HepG2 (cell line): ENCODE results near the gene EXOC6B. TPM values are rescaled to one million over a fixed set of nuclear protein-coding genes. Genes with fewer than 3 reads are reported as not detected.

Source experiments
- AGO1 ChIP-seq: fragments of 200-400 bp; formaldehyde crosslinking; IDR thresholded peaks from 2 replicates; pipeline ENCODE4 v1.6.1; 2017; ENCODE audit warnings: mild to moderate bottlenecking, low read depth, low read length, moderate library complexity; ENCODE audit not compliant: poor library complexity, severe bottlenecking
- ARID2 ChIP-seq: sonication (generic); formaldehyde crosslinking; IDR thresholded peaks from 2 replicates; pipeline ENCODE4 v1.8.1; 2022; ENCODE audit warnings: mild to moderate bottlenecking, missing genetic modification reagents, borderline replicate concordance
- ATF2 ChIP-seq: sonication (generic); formaldehyde crosslinking; IDR thresholded peaks from 2 replicates; pipeline ENCODE4 v1.4.0; 2020; ENCODE audit warnings: missing genetic modification reagents
- DPF2 ChIP-seq: sonication (generic); formaldehyde crosslinking; IDR thresholded peaks from 2 replicates; pipeline ENCODE4 v1.4.0; 2020; ENCODE audit warnings: mild to moderate bottlenecking, low read depth, missing genetic modification reagents, borderline replicate concordance
- FOXC1 ChIP-seq: sonication (generic); formaldehyde crosslinking; IDR thresholded peaks from 2 replicates; pipeline ENCODE4 v1.8.0; 2022; ENCODE audit warnings: mild to moderate bottlenecking, missing genetic modification reagents, borderline replicate concordance
- HNF4A ChIP-seq: sonication (generic); formaldehyde crosslinking; IDR thresholded peaks from 2 replicates; pipeline ENCODE4 v1.4.0; 2020; ENCODE audit warnings: missing genetic modification reagents
- MBD4 ChIP-seq: IDR thresholded peaks from 2 replicates; pipeline ENCODE4 v1.6.1; 2012; ENCODE audit warnings: low read length, inconsistent platforms, borderline replicate concordance
- MIER2 ChIP-seq: IDR thresholded peaks from 2 replicates; pipeline ENCODE4 v1.6.1; 2016; ENCODE audit warnings: missing biosample characterization, missing genetic modification reagents
- NR2F1 ChIP-seq, 2 experiments: fragments of 450-650 bp in 1 of 2; formaldehyde crosslinking in 1 of 2; IDR thresholded peaks; 2 replicates each; pipeline versions ENCODE4 v1.5.0 to v1.6.1; 2016 to 2020; ENCODE audit warnings: mild to moderate bottlenecking in 1 of 2, missing compliant biosample characterization in 1 of 2, missing genetic modification reagents in 1 of 2, moderate library complexity in 1 of 2
- POLR2G ChIP-seq: fragments of 200-400 bp; formaldehyde crosslinking; IDR thresholded peaks from 2 replicates; pipeline ENCODE4 v1.6.1; 2018; ENCODE audit warnings: mild to moderate bottlenecking, low read depth, low read length, moderate library complexity
- REL ChIP-seq: sonication (generic); formaldehyde crosslinking; conservative IDR thresholded peaks from 2 replicates; pipeline ENCODE4 v1.8.0; 2022; ENCODE audit warnings: mild to moderate bottlenecking, missing genetic modification reagents, moderate library complexity
- SMYD3 ChIP-seq: sonication (generic); formaldehyde crosslinking; IDR thresholded peaks from 2 replicates; pipeline ENCODE4 v1.8.1; 2023; ENCODE audit warnings: mild to moderate bottlenecking, missing genetic modification reagents
- SOX6 ChIP-seq, 2 experiments: fragments of 450-650 bp in 1 of 2; sonication (generic) in 1 of 2; formaldehyde crosslinking in 1 of 2; IDR thresholded peaks; 2 replicates each; pipeline versions ENCODE4 v1.4.0 to v1.6.1; 2017 to 2020; ENCODE audit warnings: antibody characterized with exemption in 1 of 2, mild to moderate bottlenecking in 1 of 2, missing genetic modification reagents in 1 of 2
- TEAD3 ChIP-seq: optimal IDR thresholded peaks from 2 replicates; pipeline ENCODE3; 2016; ENCODE audit warnings: borderline replicate concordance
- ZBTB20 ChIP-seq: sonication (generic); formaldehyde crosslinking; IDR thresholded peaks from 2 replicates; pipeline ENCODE4 v1.8.1; 2023; ENCODE audit warnings: missing genetic modification reagents, low read depth, mild to moderate bottlenecking, borderline replicate concordance
- ZFP41 ChIP-seq: sonication (generic); formaldehyde crosslinking; IDR thresholded peaks from 2 replicates; pipeline ENCODE4 v1.4.0; 2020; ENCODE audit warnings: mild to moderate bottlenecking, missing genetic modification reagents, borderline replicate concordance
- ZNF124 ChIP-seq: sonication (generic); formaldehyde crosslinking; IDR thresholded peaks from 2 replicates; pipeline ENCODE4 v1.4.0; 2020; ENCODE audit warnings: missing genetic modification reagents
- ZNF205 ChIP-seq: IDR thresholded peaks from 2 replicates; pipeline ENCODE4 v1.6.1; 2018; ENCODE audit warnings: missing biosample characterization, missing genetic modification reagents
- ZNF264 ChIP-seq: sonication (generic); formaldehyde crosslinking; IDR thresholded peaks from 2 replicates; pipeline ENCODE4 v1.4.0; 2020; ENCODE audit warnings: missing genetic modification reagents
- ZNF280B ChIP-seq: sonication (generic); formaldehyde crosslinking; IDR thresholded peaks from 2 replicates; pipeline ENCODE4 v1.5.0; 2020; ENCODE audit warnings: missing genetic modification reagents, mild to moderate bottlenecking, borderline replicate concordance
- ZNF350 ChIP-seq: sonication (generic); formaldehyde crosslinking; IDR thresholded peaks from 2 replicates; pipeline ENCODE4 v1.4.0; 2020; ENCODE audit warnings: mild to moderate bottlenecking, low read depth, missing genetic modification reagents, borderline replicate concordance
- polyA plus RNA-seq, 8 experiments: library from polyadenylated mRNA; depleted of rRNA in 3 of 8; stranded (reverse) in 7 of 8; unstranded in 1 of 8; fragments of >200 nt; fragmentation: Illumina TruSeq in 4 of 8; extraction: Trizol in 4 of 8; gene quantifications; 2 replicates each; pipeline versions ENCODE4 v1.2.1 to v1.2.3, GENCODE V29; 2011 to 2016; ENCODE audit warnings: low read depth in 4 of 8, missing spikeins in 1 of 8, mixed read lengths in 1 of 8; ENCODE audit not compliant: insufficient read depth in 1 of 8
- total RNA-seq, 5 experiments: library from RNA; depleted of rRNA; stranded (reverse); fragments of >200 nt; fragmentation: Illumina TruSeq; extraction: Trizol; gene quantifications; 2 replicates each; pipeline ENCODE4 v1.2.3, GENCODE V29; 2016; ENCODE audit warnings: low read depth in 1 of 5
- TF ChIP-seq, protein P1 (sequence below): sonication (generic); formaldehyde crosslinking; IDR thresholded peaks from 2 replicates; pipeline ENCODE4 v1.4.0; 2020; ENCODE audit warnings: missing genetic modification reagents
- TF ChIP-seq, protein P2 (sequence below): sonication (generic); formaldehyde crosslinking; IDR thresholded peaks from 2 replicates; pipeline ENCODE4 v1.8.1; 2022; ENCODE audit warnings: mild to moderate bottlenecking, missing genetic modification reagents

EXOC6B gene
- total and polyA plus RNA-seq, 2 of the 13 experiments (the other 11 are each of a cell fraction or from before 2014, with no cell fraction given), result 9.1 to 15.9 TPM

- TF ChIP-seq, protein P1, sequence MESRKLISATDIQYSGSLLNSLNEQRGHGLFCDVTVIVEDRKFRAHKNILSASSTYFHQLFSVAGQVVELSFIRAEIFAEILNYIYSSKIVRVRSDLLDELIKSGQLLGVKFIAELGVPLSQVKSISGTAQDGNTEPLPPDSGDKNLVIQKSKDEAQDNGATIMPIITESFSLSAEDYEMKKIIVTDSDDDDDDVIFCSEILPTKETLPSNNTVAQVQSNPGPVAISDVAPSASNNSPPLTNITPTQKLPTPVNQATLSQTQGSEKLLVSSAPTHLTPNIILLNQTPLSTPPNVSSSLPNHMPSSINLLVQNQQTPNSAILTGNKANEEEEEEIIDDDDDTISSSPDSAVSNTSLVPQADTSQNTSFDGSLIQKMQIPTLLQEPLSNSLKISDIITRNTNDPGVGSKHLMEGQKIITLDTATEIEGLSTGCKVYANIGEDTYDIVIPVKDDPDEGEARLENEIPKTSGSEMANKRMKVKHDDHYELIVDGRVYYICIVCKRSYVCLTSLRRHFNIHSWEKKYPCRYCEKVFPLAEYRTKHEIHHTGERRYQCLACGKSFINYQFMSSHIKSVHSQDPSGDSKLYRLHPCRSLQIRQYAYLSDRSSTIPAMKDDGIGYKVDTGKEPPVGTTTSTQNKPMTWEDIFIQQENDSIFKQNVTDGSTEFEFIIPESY (CRISPR knock-in tag), result no peak
- TF ChIP-seq ZNF205 (CRISPR knock-in tag), result peak; percentile 37; the same call in 1 of the 2 replicates
- no peak for TF ChIP-seq AGO1
- no peak for TF ChIP-seq ZNF280B (CRISPR knock-in tag)
- TF ChIP-seq ZNF350 (CRISPR knock-in tag), result no peak
- TF ChIP-seq TEAD3, result peak; percentile 58
- peak in 1 of 2 experiments; percentile 61; a peak in 1 of 4 replicates for TF ChIP-seq NR2F1 (CRISPR knock-in tag; IDR thresholded peaks at IDR 0.05)
- peak; percentile 78; the same call in 1 of the 2 replicates for TF ChIP-seq SMYD3 (CRISPR knock-in tag)
- TF ChIP-seq MBD4, result no peak
- no peak for TF ChIP-seq ZFP41
- TF ChIP-seq ZBTB20 (CRISPR knock-in tag), result 0 out of 2 replicates have a peak, but pooled peaks have one; percentile 65
- TF ChIP-seq FOXC1 (CRISPR knock-in tag), result no peak
- TF ChIP-seq DPF2 (CRISPR knock-in tag), result peak; percentile 60; the same call in 1 of the 2 replicates
- peak; percentile 46 for TF ChIP-seq HNF4A (CRISPR knock-in tag)
- peak; percentile 74; the same call in 1 of the 2 replicates for TF ChIP-seq ARID2 (CRISPR knock-in tag)
- TF ChIP-seq REL (CRISPR knock-in tag), result no peak
- peak; percentile 74 for TF ChIP-seq ATF2 (CRISPR knock-in tag)
- TF ChIP-seq ZNF124 (CRISPR knock-in tag), result peak; percentile 65; the same call in 1 of the 2 replicates
- no peak for TF ChIP-seq MIER2 (CRISPR knock-in tag)
- no peak for TF ChIP-seq ZNF264 (CRISPR knock-in tag)
- no peak for TF ChIP-seq SOX6 (IDR thresholded peaks at IDR 0.05)
- peak; percentile 73 for TF ChIP-seq SOX6 (CRISPR knock-in tag; IDR thresholded peaks at IDR 0.05)
- TF ChIP-seq, protein P2, sequence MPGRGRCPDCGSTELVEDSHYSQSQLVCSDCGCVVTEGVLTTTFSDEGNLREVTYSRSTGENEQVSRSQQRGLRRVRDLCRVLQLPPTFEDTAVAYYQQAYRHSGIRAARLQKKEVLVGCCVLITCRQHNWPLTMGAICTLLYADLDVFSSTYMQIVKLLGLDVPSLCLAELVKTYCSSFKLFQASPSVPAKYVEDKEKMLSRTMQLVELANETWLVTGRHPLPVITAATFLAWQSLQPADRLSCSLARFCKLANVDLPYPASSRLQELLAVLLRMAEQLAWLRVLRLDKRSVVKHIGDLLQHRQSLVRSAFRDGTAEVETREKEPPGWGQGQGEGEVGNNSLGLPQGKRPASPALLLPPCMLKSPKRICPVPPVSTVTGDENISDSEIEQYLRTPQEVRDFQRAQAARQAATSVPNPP (CRISPR knock-in tag), result peak; percentile 76; the same call in 1 of the 2 replicates
- no peak for TF ChIP-seq POLR2G
Measured at GRCh38 chr2:72723769-72724370, 102.0 kb downstream of the EXOC6B start (continued).
